ENCODE measurements around the gene EIF5B. TPM values are rescaled to one million over a fixed set of nuclear protein-coding genes. Genes with fewer than 3 reads are reported as not detected.

EIF5B gene
- total and polyA plus RNA-seq, 3 experiments from 2014 or later, result 18.1 to 96.2 (median 82.8) TPM

Other genes with a start within 250 kb of the EIF5B start
- under 1 TPM; 0.86 to 0.92 TPM for gene C2orf15, start 195.7 kb upstream of the EIF5B start, total RNA-seq
- gene C2orf15, start 195.7 kb upstream of the EIF5B start, polyA plus RNA-seq, result 4.7 TPM
- 1 to 10 TPM; 6.4 to 6.7 TPM for gene TSGA10, start 182.4 kb upstream of the EIF5B start, total RNA-seq
- 16.8 TPM for gene TSGA10, start 182.4 kb upstream of the EIF5B start, polyA plus RNA-seq
- gene LIPT1, start 182.4 kb upstream of the EIF5B start, total RNA-seq, result 1 to 10 TPM; 4.9 to 5.5 TPM
- gene LIPT1, start 182.4 kb upstream of the EIF5B start, polyA plus RNA-seq, result 21.9 TPM
- 10 to 100 TPM; 55.4 to 58.7 TPM for gene MITD1, start 156.3 kb upstream of the EIF5B start, total RNA-seq
- gene MITD1, start 156.3 kb upstream of the EIF5B start, polyA plus RNA-seq, result 43.1 TPM
- gene MRPL30, start 156.2 kb upstream of the EIF5B start, total RNA-seq, result 10 to 100 TPM; 28.8 to 29.8 TPM
- 22.8 TPM for gene MRPL30, start 156.2 kb upstream of the EIF5B start, polyA plus RNA-seq
- not detected for gene LYG2, start 81.7 kb upstream of the EIF5B start, total RNA-seq
- gene LYG2, start 81.7 kb upstream of the EIF5B start, polyA plus RNA-seq, result not detected
- gene LYG1, start 36.2 kb upstream of the EIF5B start, total RNA-seq, result 1 to 10 TPM; 1.0 to 1.1 TPM
- gene LYG1, start 36.2 kb upstream of the EIF5B start, polyA plus RNA-seq, result not detected
- 10 to 100 TPM; 32.9 to 34.1 TPM for gene TXNDC9, start 1.1 kb upstream of the EIF5B start, total RNA-seq
- 51.3 TPM for gene TXNDC9, start 1.1 kb upstream of the EIF5B start, polyA plus RNA-seq
- 10 to 100 TPM; 30.0 to 30.8 TPM for gene REV1, start 152.6 kb downstream of the EIF5B start, total RNA-seq
- gene REV1, start 152.6 kb downstream of the EIF5B start, polyA plus RNA-seq, result 25.5 TPM